Spleen (tissue), 11 donors: Measurements from ENCODE around the gene IGLON5. TPM values are rescaled to one million over a fixed set of nuclear protein-coding genes. Genes with fewer than 3 reads are reported as not detected.

Experiments
- DNase-seq: peaks from one replicate; pipeline ENCODE4 v3.0.0-alpha.2; 2020
- H3K27ac ChIP-seq, 8 donors: fragments of 200-600 bp; sonication (generic) in 7 of 8; 1 replicate in 4 of 8; 2 replicates in 4 of 8; pipeline versions ENCODE4 v1.5.0 to v1.8.0; 2016 to 2021; ENCODE audit warnings: inconsistent platforms in 4 of 8, mild to moderate bottlenecking in 4 of 8, moderate library complexity in 1 of 8
- H3K27me3 ChIP-seq, 7 donors: fragments of 200-600 bp; sonication (generic) in 6 of 7; replicated peaks in 1 of 7; 1 replicate in 4 of 7; 2 replicates in 3 of 7; pipeline versions ENCODE4 v1.5.0 to v1.8.0; 2016 to 2021; ENCODE audit warnings: inconsistent platforms in 3 of 7, mild to moderate bottlenecking in 1 of 7
- H3K36me3 ChIP-seq, 6 donors: fragments of 200-600 bp; sonication (generic) in 5 of 6; 1 replicate in 4 of 6; 2 replicates in 2 of 6; pipeline versions ENCODE4 v1.5.0 to v1.8.0; 2016 to 2021; ENCODE audit warnings: inconsistent platforms in 2 of 6
- H3K4me1 ChIP-seq, 6 donors: fragments of 200-600 bp; sonication (generic) in 5 of 6; 1 replicate in 3 of 6; 2 replicates in 3 of 6; pipeline versions ENCODE4 v1.5.0 to v1.8.0; 2016 to 2021; ENCODE audit warnings: inconsistent platforms in 3 of 6
- H3K4me3 ChIP-seq, 8 donors: fragments of 200-600 bp; sonication (generic) in 7 of 8; 1 replicate in 4 of 8; 2 replicates in 4 of 8; pipeline versions ENCODE4 v1.5.0 to v1.8.0; 2016 to 2021; ENCODE audit warnings: inconsistent platforms in 4 of 8, mild to moderate bottlenecking in 4 of 8, moderate library complexity in 2 of 8
- H3K9me3 ChIP-seq, 8 donors: fragments of 200-600 bp; sonication (generic) in 7 of 8; 1 replicate in 4 of 8; 2 replicates in 4 of 8; pipeline versions ENCODE4 v1.5.0 to v1.8.0; 2016 to 2021; ENCODE audit warnings: inconsistent platforms in 4 of 8
- CTCF ChIP-seq, 11 experiments: fragments of 200-600 bp in 7 of 11; fragments of 450-650 bp in 4 of 11; sonication (generic) in 4 of 11; IDR thresholded peaks in 8 of 11; conservative IDR thresholded peaks in 3 of 11; 1 replicate in 7 of 11; 2 replicates in 4 of 11; pipeline versions ENCODE4 v1.4.0 to v1.8.0; 2016 to 2021; ENCODE audit warnings: antibody characterized with exemption in 11 of 11, inconsistent platforms in 4 of 11, mild to moderate bottlenecking in 1 of 11
- POLR2A ChIP-seq, 3 donors: fragments of 450-650 bp; IDR thresholded peaks; one replicate each; pipeline ENCODE4 v1.5.1; 2017; ENCODE audit warnings: antibody characterized with exemption in 3 of 3, mild to moderate bottlenecking in 1 of 3
- POLR2AphosphoS5 ChIP-seq, 3 donors: sonication (generic); formaldehyde crosslinking; IDR thresholded peaks; one replicate each; pipeline ENCODE4 v1.5.1; 2017; ENCODE audit warnings: antibody characterized with exemption in 3 of 3
- WGBS, 5 donors: extraction: QIAGEN DNeasy Blood & Tissue Kit in 3 of 5; methylation state at CpG; one replicate each; pipeline versions ENCODE4 v1.1.5 to v1.1.7; 2013 to 2018; 5-methylcytosine and 5-hydroxymethylcytosine counted together
- intact Hi-C: fragments of 100-400 bp; cut with DNase I; formaldehyde crosslinking; loops from one replicate; pipeline ENCODE4 v1.15.0; 2023; ENCODE audit warnings: low total_unique reads
- polyA plus RNA-seq, 3 donors: library from polyadenylated mRNA; stranded (reverse); fragments of 200-250 nt; gene quantifications; one replicate each; pipeline ENCODE4 v1.2.1, GENCODE V29; 2013
- total RNA-seq, 7 donors: library from RNA; depleted of rRNA in 3 of 7; stranded (reverse); fragments of >200 nt in 3 of 7; fragmentation: NEBNext Ultra II Directional in 4 of 7; extraction: Animal tissue kit (Norgen Biotek cat#: 25700) in 4 of 7; gene quantifications; one replicate each; pipeline versions ENCODE4 v1.1.0 to v1.2.1, GENCODE V29; 2016 to 2021
- donor health status: healthy with polysubstance abuse.
- donor health status: DM: no; HTN: no; CAD: no; lungs with moderate emphysema.
- donor health status: DM: no; HTN: no; CAD: no.
- donor health status: Bipolar disorder and iron deficiency.
- donor health status: healthy.
- donor health status: DM: no; HTN: no; CAD: no.
- donor health status: DM: yes; HTN: yes; CAD: no.

Gene IGLON5
- total and polyA plus RNA-seq, 10 donors: 0.03 TPM; not detected in 9

DNA sequence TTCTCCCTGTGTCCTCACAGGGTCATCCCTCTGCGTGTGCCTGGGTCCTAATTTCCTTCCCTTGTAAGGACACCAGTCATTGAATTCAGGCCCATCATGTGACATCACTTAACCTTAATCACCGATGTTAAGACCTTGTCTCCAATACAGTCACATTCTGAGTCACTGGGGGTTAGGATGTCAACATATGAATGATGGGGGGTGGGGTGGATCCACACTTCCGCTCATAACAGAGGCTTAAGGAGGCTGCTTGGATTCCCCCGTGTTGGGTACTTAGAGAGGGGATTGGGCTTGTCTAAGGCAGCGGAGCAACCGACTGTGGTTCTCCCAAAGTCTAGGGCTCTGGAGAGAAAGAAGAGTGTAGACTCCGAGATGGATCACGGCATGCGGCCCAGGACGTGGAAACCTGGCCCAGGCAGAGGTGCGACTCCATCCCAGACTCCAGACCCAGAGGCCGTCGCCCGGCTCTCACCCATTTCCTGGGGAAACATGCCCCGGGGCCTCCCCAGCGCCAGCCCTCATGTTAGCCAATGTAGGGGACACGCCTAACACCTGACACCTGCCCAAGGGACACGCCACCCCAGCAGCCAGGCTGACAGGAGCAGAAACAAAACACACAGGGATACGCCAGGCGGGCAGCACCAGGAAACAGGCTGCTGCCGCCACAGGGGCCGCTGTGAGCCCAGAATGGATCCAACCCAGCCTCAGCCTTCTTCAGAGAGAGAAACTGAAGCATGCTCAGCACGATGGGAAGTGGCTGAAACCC is 17.1 kb upstream of the IGLON5 start:
- DNase-seq: no peak
- 62 to 88% (median 78%) methylated on average over 21 to 23 of the region's 23 CpGs for WGBS, 5 donors
- intact Hi-C loops: no loop called here

DNA sequence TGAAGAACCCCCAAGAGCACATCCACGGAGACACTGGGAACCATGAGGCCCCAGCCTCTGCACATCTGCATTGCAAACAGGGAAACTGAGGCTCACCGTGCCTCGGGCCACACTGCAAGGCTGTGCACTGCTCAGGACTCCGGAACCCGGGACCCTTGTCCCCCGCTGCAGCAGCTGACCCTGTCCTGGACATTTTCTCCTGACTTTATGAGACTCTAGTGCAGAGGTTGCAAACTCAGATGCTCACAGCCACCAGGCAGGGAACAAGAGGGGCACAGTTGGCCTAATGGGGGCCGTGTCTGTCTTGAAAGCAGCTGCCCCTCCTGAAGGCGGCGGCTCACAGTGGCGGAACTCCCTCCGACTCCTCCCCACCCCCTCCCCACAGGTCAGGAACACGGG is 16.5 kb upstream of the IGLON5 start:
- H3K4me3 ChIP-seq: no peak overlapping the region
- H3K27me3 ChIP-seq: peaks cover 0 to 51% (median 10%) of the 10 kb centered on the region in 7 donors
- WGBS, 5 donors: 61 to 79% (median 66%) methylated on average over 12 of the region's 12 CpGs
- H3K4me1 ChIP-seq: no peaks in the 10 kb centered on the region
- no peak for DNase-seq
- intact Hi-C loops: no loop called here
- no peaks in the 10 kb centered on the region for H3K36me3 ChIP-seq
- H3K27ac ChIP-seq: no peak overlapping the region
- no peaks in the 10 kb centered on the region for H3K9me3 ChIP-seq
- TF ChIP-seq CTCF (IDR thresholded peaks at IDR 0.05 in 8 of 11, conservative IDR thresholded peaks at IDR 0.05 in 3 of 11): no peak

More for the DNA sequence above, 17.1 kb upstream of the IGLON5 start:
- Histone ChIP-seq H3K27ac (no peak overlapping the region), H3K4me1 (no peaks in the 10 kb centered on the region), H3K9me3 (no peaks in the 10 kb centered on the region), H3K36me3 (no peaks in the 10 kb centered on the region), H3K4me3 (no peak overlapping the region), H3K27me3 (peaks cover 0 to 45% (median 10%) of the 10 kb centered on the region in 7 donors)
- TF ChIP-seq POLR2AphosphoS5 (IDR thresholded peaks at IDR 0.05): no peak
- no peak for TF ChIP-seq POLR2A (IDR thresholded peaks at IDR 0.05)
- no peak for TF ChIP-seq CTCF (IDR thresholded peaks at IDR 0.05 in 8 of 11, conservative IDR thresholded peaks at IDR 0.05 in 3 of 11)

- no peaks in the 10 kb centered on the region for H3K36me3 ChIP-seq
- no peak for TF ChIP-seq POLR2AphosphoS5 (IDR thresholded peaks at IDR 0.05)
- H3K9me3 ChIP-seq: no peaks in the 10 kb centered on the region
- intact Hi-C loops: no loop called here
- WGBS, 5 donors: 61 to 72% (median 68%) methylated on average over 15 of the region's 15 CpGs
- DNase-seq: no peak
- no peak overlapping the region for H3K4me3 ChIP-seq
- no peak overlapping the region for H3K27ac ChIP-seq
- no peaks in the 10 kb centered on the region for H3K4me1 ChIP-seq
- peaks cover 0 to 57% (median 10%) of the 10 kb centered on the region in 7 donors for H3K27me3 ChIP-seq
These were observed 15.9 kb upstream of the IGLON5 start for GRCh38 chr19:51295382-51296126.

DNA sequence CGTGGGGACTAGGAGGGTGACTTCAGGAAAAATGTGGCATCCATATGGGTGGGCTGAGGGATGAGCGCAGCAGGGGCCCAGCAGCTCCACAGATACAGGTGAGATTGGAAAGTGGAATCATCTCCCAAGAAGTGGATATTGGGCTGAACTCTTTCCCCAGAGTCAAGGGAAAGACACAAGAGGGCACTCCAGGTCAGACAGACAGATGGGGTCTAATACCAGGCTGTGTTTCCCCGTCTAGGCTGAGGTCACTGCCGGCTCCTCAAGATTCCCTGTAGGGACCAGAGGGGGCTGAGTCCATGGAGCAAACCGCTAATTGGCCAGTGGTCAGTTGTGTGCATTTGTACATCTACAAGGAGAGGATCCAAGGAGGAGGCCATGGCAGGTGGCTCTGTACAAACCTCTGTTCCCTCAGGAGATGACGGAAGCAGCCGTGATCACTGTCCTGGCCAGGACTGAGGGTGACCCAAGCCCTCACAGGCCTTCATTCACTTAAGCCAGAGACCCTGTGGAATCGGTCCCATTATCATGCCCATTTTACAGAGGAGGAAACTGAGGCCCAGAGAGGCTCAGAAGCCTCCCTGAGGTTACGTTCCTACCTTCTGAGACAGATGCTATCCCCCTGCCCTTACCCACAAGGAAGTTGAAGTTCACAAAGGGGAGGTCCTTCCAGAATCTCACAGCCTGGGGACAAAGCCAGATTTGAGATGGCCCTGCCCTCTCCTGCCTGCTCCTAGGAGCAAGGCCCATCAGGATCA is 14.9 kb upstream of the IGLON5 start:
- H3K4me3 ChIP-seq: no peak overlapping the region
- intact Hi-C loops: no loop called here
- DNase-seq: no peak

More for the DNA sequence above, 14.9 kb upstream of the IGLON5 start:
- no peak for TF ChIP-seq POLR2A (IDR thresholded peaks at IDR 0.05)
- Histone ChIP-seq H3K4me1 (no peaks in the 10 kb centered on the region), H3K27ac (no peak overlapping the region), H3K9me3 (no peaks in the 10 kb centered on the region), H3K36me3 (no peaks in the 10 kb centered on the region), H3K27me3 (peaks cover 0 to 61% (median 10%) of the 10 kb centered on the region in 7 donors)
- WGBS, 5 donors: 59 to 68% (median 65%) methylated on average over 8 to 9 of the region's 9 CpGs
